GM12874 (cell line): ENCODE results near the gene RABL2A.

Source experiments
- CTCF ChIP-seq: IDR thresholded peaks from 2 replicates; pipeline ENCODE4 v1.5.1; 2011; ENCODE audit warnings: low read depth, mild to moderate bottlenecking, control low read depth, low read length, moderate library complexity; ENCODE audit not compliant: insufficient read depth

Gene RABL2A

GRCh38 chr2:113676623-113677266 is 49.7 kb downstream of the RABL2A start:
- TF ChIP-seq CTCF, result no peak

GRCh38 chr2:113677330-113677729 is 50.3 kb downstream of the RABL2A start:
- TF ChIP-seq CTCF, result no peak

- no peak for TF ChIP-seq CTCF
These were observed 52.4 kb downstream of the RABL2A start for GRCh38 chr2:113679457-113679856.

GRCh38 chr2:113685471-113685870 is 58.4 kb downstream of the RABL2A start:
- no peak for TF ChIP-seq CTCF

GRCh38 chr2:113686537-113686936 is 59.5 kb downstream of the RABL2A start:
- TF ChIP-seq CTCF, result no peak
